Thoracic aorta (tissue), 2 donors: ENCODE data around the gene RPA3. TPM values are rescaled to one million over a fixed set of nuclear protein-coding genes. Genes with fewer than 3 reads are reported as not detected.

ENCODE experiments used
- ATAC-seq: fragments of 150-250 bp; one replicate; pipeline ENCODE4 v1.8.0; 2017; ENCODE audit warnings: low read depth; ENCODE audit not compliant: insufficient number of reproducible peaks, low FRiP score
- DNase-seq: peaks from one replicate; pipeline ENCODE4 v3.0.0-alpha.2; 2020; ENCODE audit warnings: low spot score
- H3K27ac ChIP-seq, 2 donors: fragments of 200-600 bp; sonication (generic); 1 replicate in 1 of 2; 2 replicates in 1 of 2; pipeline ENCODE4 v1.5.1; 2016; ENCODE audit warnings: mild to moderate bottlenecking in 2 of 2, moderate library complexity in 2 of 2
- H3K27me3 ChIP-seq: fragments of 200-600 bp; sonication (generic); replicated peaks from 2 replicates; pipeline ENCODE4 v1.6.0; 2016; ENCODE audit warnings: mild to moderate bottlenecking; ENCODE audit not compliant: insufficient read depth
- H3K36me3 ChIP-seq: fragments of 200-600 bp; sonication (generic); one replicate; pipeline ENCODE4 v1.5.1; 2016
- H3K4me1 ChIP-seq, 2 donors: fragments of 200-600 bp; sonication (generic); 1 replicate in 1 of 2; 2 replicates in 1 of 2; pipeline versions ENCODE4 v1.5.1 to v1.6.0; 2016; ENCODE audit warnings: low read depth in 2 of 2, mild to moderate bottlenecking in 1 of 2; ENCODE audit not compliant: control insufficient read depth in 1 of 2
- H3K4me3 ChIP-seq: fragments of 200-600 bp; sonication (generic); 2 replicates; pipeline ENCODE4 v1.5.1; 2016; ENCODE audit warnings: mild to moderate bottlenecking
- H3K9me3 ChIP-seq: fragments of 200-600 bp; sonication (generic); 2 replicates; pipeline ENCODE4 v1.5.1; 2016
- total RNA-seq, 2 donors: library from RNA; depleted of rRNA; stranded (reverse); fragments of >200 nt; gene quantifications; one replicate each; pipeline versions ENCODE4 v1.1.0 to v1.2.3, GENCODE V29; 2016
- TF ChIP-seq, protein P1 (sequence below): fragments of 200-600 bp; sonication (generic); IDR thresholded peaks from one replicate; pipeline ENCODE4 v1.5.1; 2019; ENCODE audit warnings: antibody characterized with exemption

The RPA3 gene
- total RNA-seq, 2 donors from 2014 or later, result 2.7 to 13.7 TPM

DNA sequence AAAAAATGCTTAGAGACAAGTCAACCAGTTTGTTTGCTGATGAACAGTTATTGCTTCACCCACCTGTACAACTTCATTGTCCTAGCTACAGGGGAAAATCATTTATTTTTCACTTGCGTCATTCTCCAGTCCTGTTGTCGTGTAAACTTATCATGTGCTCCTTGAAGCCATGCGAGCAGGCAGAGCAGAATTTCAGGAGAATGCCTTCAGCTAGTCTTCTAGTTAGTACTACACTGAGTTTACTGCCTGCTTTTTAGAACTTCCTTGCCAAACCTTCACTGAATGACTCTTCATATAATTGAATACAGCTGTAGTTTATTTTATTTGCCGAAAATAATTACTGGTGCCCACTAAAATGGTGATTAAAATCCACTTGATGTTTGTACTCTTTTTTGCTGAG lies 15.6 kb downstream of the RPA3 start:
- H3K36me3 ChIP-seq, result no peaks in the 10 kb centered on the region
- no peaks in the 10 kb centered on the region for H3K9me3 ChIP-seq
- H3K27ac ChIP-seq, result no peak overlapping the region
- DNase-seq (no peak), ATAC-seq (no peak)
- H3K27me3 ChIP-seq, result no peaks in the 10 kb centered on the region
- TF ChIP-seq, protein P1, sequence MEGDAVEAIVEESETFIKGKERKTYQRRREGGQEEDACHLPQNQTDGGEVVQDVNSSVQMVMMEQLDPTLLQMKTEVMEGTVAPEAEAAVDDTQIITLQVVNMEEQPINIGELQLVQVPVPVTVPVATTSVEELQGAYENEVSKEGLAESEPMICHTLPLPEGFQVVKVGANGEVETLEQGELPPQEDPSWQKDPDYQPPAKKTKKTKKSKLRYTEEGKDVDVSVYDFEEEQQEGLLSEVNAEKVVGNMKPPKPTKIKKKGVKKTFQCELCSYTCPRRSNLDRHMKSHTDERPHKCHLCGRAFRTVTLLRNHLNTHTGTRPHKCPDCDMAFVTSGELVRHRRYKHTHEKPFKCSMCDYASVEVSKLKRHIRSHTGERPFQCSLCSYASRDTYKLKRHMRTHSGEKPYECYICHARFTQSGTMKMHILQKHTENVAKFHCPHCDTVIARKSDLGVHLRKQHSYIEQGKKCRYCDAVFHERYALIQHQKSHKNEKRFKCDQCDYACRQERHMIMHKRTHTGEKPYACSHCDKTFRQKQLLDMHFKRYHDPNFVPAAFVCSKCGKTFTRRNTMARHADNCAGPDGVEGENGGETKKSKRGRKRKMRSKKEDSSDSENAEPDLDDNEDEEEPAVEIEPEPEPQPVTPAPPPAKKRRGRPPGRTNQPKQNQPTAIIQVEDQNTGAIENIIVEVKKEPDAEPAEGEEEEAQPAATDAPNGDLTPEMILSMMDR, result no peak
- H3K4me1 ChIP-seq, result peaks cover 12 to 54% of the 10 kb centered on the region in 2 donors
- H3K4me3 ChIP-seq, result no peak overlapping the region

DNA sequence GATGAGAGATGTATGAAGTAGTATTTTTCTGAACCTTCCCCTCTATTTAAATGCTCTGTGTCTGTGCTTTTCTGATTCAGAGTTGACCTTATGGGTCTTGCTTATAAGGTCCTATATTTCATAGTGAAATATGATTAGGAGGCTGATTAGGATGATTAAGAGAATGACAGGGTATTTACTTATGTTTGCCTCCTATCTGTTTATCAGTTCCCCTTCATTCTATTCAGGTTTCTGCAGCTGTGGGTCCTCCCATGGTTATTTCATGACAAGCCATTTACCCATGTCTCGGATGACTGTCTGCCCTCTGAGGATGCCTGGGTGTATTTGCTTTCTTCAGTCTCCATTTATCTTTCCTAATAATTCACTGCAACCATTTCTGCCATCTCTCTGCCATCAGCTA lies 16.9 kb downstream of the RPA3 start:
- peaks cover 4 to 55% of the 10 kb centered on the region in 2 donors for H3K4me1 ChIP-seq
- no peaks in the 10 kb centered on the region for H3K36me3 ChIP-seq
- ATAC-seq, result no peak
- H3K9me3 ChIP-seq, result no peaks in the 10 kb centered on the region
- no peak for DNase-seq
- H3K27me3 ChIP-seq, result no peaks in the 10 kb centered on the region
- no peak overlapping the region for H3K27ac ChIP-seq
- TF ChIP-seq, protein P1, result no peak
- H3K4me3 ChIP-seq, result no peak overlapping the region

DNA sequence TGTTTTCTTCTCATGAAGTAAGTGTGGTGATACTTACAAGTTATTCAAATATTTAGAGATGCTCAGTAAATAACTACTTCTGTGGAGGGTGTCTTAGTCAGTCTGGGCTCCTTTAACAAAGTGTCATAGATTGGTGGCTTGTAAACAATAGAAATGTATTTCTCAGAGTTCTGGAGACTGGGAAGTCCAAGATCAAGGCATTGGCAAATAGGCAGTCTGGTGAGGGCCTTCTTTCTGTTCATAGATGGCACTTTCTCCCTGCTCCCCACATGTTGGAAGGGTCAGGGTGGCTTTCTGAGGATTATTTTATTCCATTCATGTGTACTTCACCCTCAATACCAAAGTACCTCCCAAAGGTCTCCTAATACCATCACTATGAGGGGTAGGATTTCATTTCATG lies 18.4 kb downstream of the RPA3 start:
- Histone ChIP-seq H3K27ac (peak overlapping the region in 1 of 2 donors; percentile 17), H3K9me3 (no peaks in the 10 kb centered on the region), H3K4me3 (peak overlapping the region; percentile 23), H3K36me3 (no peaks in the 10 kb centered on the region), H3K4me1 (peaks cover 3 to 56% of the 10 kb centered on the region in 2 donors), H3K27me3 (no peaks in the 10 kb centered on the region)
- DNase-seq (no peak), ATAC-seq (no peak)
- TF ChIP-seq, protein P1, result no peak

DNA sequence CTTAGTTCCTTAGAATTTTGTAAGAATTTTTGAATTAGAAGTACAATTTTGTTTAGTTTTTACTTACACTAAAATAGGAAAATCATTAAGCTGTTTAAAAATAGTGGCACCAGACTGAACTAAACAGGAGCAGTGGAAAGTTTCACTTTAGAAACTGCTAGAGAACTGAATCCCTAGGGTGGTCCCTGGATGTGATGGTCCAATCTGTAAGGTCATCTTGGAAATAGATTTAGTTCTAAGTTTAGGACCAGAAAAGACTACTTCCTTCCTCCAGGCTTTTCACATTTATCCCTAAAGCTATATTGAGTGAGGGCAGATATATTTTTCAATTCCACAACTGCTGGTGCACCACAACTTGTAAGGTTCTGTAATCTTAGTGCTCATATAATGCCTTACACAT lies 19.0 kb downstream of the RPA3 start:
- ATAC-seq (no peak), DNase-seq (no peak)
- Histone ChIP-seq H3K36me3 (no peaks in the 10 kb centered on the region), H3K4me3 (peak overlapping the region; percentile 23), H3K4me1 (peaks cover 3 to 58% of the 10 kb centered on the region in 2 donors), H3K27ac (peak overlapping the region; percentile 8 to 17), H3K27me3 (no peaks in the 10 kb centered on the region), H3K9me3 (no peaks in the 10 kb centered on the region)
- TF ChIP-seq, protein P1, result no peak

DNA sequence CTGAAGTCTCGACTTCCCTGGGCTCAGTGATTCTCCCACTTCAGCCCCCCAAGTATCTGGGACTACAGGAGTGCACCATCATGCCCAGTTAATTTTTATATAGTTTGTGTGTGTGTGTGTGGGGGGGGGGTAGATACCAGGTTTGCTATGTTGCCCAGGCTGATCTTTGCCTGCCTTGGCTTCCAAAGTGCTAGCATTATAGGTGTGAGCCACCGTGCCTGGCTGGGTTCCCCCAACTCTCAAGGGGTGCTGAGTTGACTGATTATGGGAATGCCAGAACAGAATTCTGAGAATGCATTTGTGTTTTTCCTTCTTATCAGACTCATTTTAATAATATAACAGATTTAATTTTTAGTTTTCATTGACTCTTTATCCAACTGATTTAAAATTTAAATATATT lies 19.5 kb downstream of the RPA3 start:
- H3K27me3 ChIP-seq, result no peaks in the 10 kb centered on the region
- H3K27ac ChIP-seq, result peak overlapping the region; percentile 8 to 14
- no peak for ATAC-seq
- H3K9me3 ChIP-seq, result no peaks in the 10 kb centered on the region
- TF ChIP-seq, protein P1, result no peak
- DNase-seq, result no peak
- no peak overlapping the region for H3K4me3 ChIP-seq
- H3K36me3 ChIP-seq, result no peaks in the 10 kb centered on the region
- peaks cover 3 to 58% of the 10 kb centered on the region in 2 donors for H3K4me1 ChIP-seq
